Motor neuron (in vitro differentiated cells): ENCODE data around the gene RASGRP4. TPM values are rescaled to one million over a fixed set of nuclear protein-coding genes. Genes with fewer than 3 reads are reported as not detected.
"Not testable (repeated sequence)": the region's sequence is repeated elsewhere in the genome, so short reads cannot be mapped to it uniquely, and the experiment has no call there.

Source experiments
- ATAC-seq, 8 experiments: fragments of 200-7000 bp; cut with Tn5 transposase; replicated peaks in 6 of 8; 2 replicates each; pipeline ENCODE4 v1.8.0; 2021; ENCODE audit warnings: mild to moderate bottlenecking in 8 of 8, moderate library complexity in 8 of 8
- H3K27ac ChIP-seq, 2 donors: fragments of 250-450 bp; sonication (Bioruptor Pico); 2 replicates each; pipeline ENCODE4 v1.9.0; 2021; ENCODE audit warnings: antibody characterized with exemption in 2 of 2, mild to moderate bottlenecking in 2 of 2, moderate library complexity in 1 of 2
- H3K4me1 ChIP-seq, 2 donors: fragments of 250-450 bp; sonication (Bioruptor Pico); replicated peaks in 1 of 2; 2 replicates each; pipeline ENCODE4 v1.6.1; 2021; ENCODE audit warnings: antibody characterized with exemption in 2 of 2, mild to moderate bottlenecking in 2 of 2, moderate library complexity in 1 of 2
- H3K4me3 ChIP-seq, 5 donors: fragments of 250-450 bp; sonication (Bioruptor Pico); 2 replicates each; pipeline ENCODE4 v1.9.0; 2021; ENCODE audit warnings: antibody characterized with exemption in 5 of 5, mild to moderate bottlenecking in 5 of 5, moderate library complexity in 4 of 5
- WGBS, 10 experiments: fragments of 450-650 bp; shearing (Covaris generic); methylation state at CpG; one replicate each; pipeline ENCODE4 v1.0.0; 2022; 5-methylcytosine and 5-hydroxymethylcytosine counted together
- in situ Hi-C, 9 experiments: fragments of 400-800 bp; cut with MboI; loops; one replicate each; pipeline ENCODE4 v1.15.0; 2021; ENCODE audit warnings: low sequenced_read_pairs in 9 of 9, low pct_unique_long_range_greater_than_20kb in 2 of 9; ENCODE audit not compliant: unreplicated experiment in 9 of 9
- total RNA-seq, 8 experiments: library from RNA; unstranded; fragments of 300-600 nt; gene quantifications; 2 replicates each; pipeline versions ENCODE4 v1.2.3 to v1.2.4, GENCODE V29; 2022

The RASGRP4 gene
- total RNA-seq, 8 experiments from 2014 or later = 0.09 to 0.66 (median 0.32) TPM

DNA sequence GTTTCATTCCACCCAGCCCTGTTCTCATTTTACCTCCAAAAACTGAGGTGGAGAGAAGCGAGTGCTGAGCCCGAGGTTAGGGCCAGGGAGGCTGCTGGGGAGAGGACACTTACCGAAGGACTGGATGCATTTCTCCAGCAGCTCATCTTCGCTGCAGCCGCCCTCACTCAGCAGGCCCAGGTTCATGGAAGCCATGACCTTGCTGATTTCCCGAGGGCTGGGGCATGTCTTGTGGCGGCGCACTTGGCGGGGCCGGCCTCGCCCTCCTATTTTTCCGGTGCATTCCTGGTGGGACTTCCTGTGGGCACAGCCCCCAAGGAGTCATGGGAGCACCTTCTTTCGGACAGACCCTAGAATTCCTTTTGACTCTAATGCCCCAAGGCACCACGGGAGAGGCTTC, 4.2 kb downstream of the RASGRP4 start:
- in situ Hi-C loops = loop anchor here in 6 of 9 experiments (25.0 kb wide), 3 partner anchors 215 to 515 kb away; partner anchors contain the start of genes CCER2 (in 3 of the 6), ACTN4 (in 2 of the 6), MRPS12 (in 1 of the 6) and SARS2 (in 1 of the 6)
- 56 to 87% (median 80%) methylated on average over 1 to 13 of the region's 14 CpGs; no CpG with 5 or more reads in 3 of the 10 experiments for WGBS, 10 experiments

DNA sequence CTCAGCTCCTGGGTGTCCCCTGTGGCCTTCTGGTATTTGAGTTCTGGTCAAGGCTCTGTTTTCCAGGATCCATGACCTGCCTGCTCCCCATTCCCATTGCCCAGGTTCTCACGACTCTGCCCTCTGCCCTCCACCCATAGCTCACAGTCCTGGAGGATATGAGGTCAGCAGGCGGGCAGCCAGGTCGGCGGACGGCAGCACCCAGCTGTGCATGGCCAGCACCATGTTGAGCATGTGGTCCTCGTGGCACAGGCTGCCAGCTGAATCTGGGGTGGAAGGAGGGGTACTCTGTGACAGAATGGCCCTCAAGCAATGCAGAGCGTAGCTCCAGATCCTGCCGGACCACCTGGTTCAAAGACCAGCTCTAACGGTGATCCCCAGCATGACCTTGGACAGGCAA, 5.1 kb downstream of the RASGRP4 start:
- H3K27ac ChIP-seq = no peak overlapping the region
- ATAC-seq = no peak
- H3K4me3 ChIP-seq = no peak overlapping the region
- 82 to 100% methylated on average over 1 to 2 of the region's 9 CpGs; no CpG with 5 or more reads in 8 of the 10 experiments for WGBS, 10 experiments
- in situ Hi-C loops = loop anchor here in 6 of 9 experiments (25.0 kb wide), 3 partner anchors 216 to 516 kb away; partner anchors contain the start of genes CCER2 (in 3 of the 6), ACTN4 (in 2 of the 6), MRPS12 (in 1 of the 6) and SARS2 (in 1 of the 6)
- H3K4me1 ChIP-seq = peaks cover 7 to 14% of the 10 kb centered on the region in 2 donors

More for the DNA sequence above, 4.2 kb downstream of the RASGRP4 start:
- Histone ChIP-seq H3K27ac (no peak overlapping the region), H3K4me1 (peaks cover 11 to 17% of the 10 kb centered on the region in 2 donors), H3K4me3 (no peak overlapping the region)
- ATAC-seq = no peak

DNA sequence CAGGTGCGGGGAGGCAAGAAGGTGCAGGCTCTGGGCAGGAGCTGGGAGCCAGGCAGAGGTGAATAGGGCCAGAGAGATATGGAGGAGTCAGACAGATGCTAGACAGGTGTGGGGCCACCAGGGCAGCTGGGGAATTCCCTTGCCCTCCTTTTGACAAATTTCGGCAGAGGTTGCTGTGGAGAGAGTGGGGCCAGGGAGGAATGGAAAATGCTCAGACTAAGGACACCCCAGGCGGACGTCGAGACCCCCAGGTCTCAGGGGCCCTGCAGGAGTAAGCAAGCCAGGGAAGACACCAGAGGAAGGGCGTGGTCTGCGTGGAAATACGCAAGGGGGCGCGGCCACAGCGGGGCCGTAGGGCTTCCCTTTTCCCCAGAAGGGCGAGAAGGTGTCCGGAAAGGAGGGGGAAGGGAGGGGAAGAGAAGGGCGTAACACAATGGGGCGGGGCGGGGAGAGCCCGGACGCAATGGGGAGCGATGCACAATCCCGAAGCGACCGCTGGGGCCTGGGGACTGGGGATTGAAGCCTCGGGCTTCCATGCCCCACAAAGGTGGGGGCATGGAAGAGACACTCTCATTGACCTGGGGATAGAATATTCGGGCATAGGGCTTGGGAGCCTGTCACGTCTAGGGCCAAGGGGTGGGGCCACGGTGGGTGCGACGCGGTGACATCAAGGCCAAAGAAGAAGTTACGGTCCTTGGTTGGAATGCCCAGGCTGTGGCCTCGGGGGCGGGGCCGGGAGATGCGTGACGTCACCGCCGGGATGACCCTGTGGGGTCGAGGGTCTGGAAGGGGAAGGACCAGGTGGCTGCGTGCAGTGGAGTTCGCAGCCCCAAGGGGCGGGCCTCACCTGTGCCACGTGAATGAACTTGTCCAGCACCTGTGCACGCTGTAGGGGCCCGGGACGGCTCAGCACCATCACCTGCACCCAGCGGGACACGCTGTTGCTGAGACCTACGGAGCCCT, 8.2 kb downstream of the RASGRP4 start:
- H3K4me3 ChIP-seq = peak overlapping the region in 4 of 5 donors; percentile 4 to 19 (median 16)
- peaks cover 6 to 9% of the 10 kb centered on the region in 2 donors for H3K4me1 ChIP-seq
- ATAC-seq = peak; percentile 68 to 94 (median 78)
- WGBS, 10 experiments = 0 to 100% (median 64%) methylated on average over 1 to 5 of the region's 49 CpGs; no CpG with 5 or more reads in 5 of the 10 experiments
- no peak overlapping the region for H3K27ac ChIP-seq
- in situ Hi-C loops = loop anchor here in 6 of 9 experiments (25.0 kb wide), 3 partner anchors 219 to 519 kb away; partner anchors contain the start of genes CCER2 (in 3 of the 6), ACTN4 (in 2 of the 6), MRPS12 (in 1 of the 6) and SARS2 (in 1 of the 6)

DNA sequence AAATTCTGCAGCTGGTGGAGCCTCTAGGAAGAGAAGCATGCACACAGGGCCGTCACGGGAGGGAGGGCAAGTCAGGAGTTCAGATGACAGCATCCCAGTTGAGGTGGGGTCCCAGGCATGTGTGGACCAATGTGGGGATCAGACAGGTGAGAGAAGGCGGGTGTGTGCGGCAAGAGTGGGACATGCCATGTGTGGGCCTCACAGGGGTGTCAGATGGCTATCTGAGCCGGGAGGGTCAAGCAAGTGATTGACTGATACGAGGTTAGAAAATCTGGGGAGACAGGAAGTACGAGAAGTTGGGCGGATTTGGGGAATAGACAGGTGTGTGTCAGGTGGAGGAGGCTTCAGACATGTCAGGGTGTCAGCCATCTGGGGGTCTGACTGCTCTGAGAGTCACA, 8.9 kb downstream of the RASGRP4 start:
- H3K4me1 ChIP-seq = peaks cover 6 to 9% of the 10 kb centered on the region in 2 donors
- in situ Hi-C loops = loop anchor here in 6 of 9 experiments (25.0 kb wide), 3 partner anchors 220 to 520 kb away; partner anchors contain the start of genes CCER2 (in 3 of the 6), ACTN4 (in 2 of the 6), MRPS12 (in 1 of the 6) and SARS2 (in 1 of the 6)
- 0 to 100% (median 80%) methylated on average over 1 to 8 of the region's 8 CpGs; no CpG with 5 or more reads in 3 of the 10 experiments for WGBS, 10 experiments
- no peak overlapping the region for H3K27ac ChIP-seq
- no peak for ATAC-seq
- no peak overlapping the region for H3K4me3 ChIP-seq

DNA sequence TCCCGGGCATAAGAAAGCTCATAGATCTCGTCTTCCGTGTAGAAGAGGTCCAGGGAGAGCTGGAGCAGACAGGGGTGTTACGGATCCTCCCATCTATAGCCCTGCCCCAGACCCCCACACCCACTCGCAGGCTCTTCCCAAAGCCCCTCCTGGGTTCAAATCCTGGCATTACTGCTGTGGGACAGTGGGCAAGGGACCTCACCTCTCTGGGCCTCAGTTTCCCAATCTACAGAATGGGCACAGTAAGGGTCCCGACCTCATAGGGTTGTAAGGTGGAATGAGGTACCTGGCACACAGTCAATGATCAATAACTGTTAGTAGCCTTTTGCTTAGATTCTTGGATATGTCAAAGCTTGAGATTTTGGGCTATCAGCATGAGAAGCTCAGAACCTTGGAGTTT, 12.6 kb downstream of the RASGRP4 start:
- Histone ChIP-seq H3K4me1 (peaks cover 5 to 9% of the 10 kb centered on the region in 2 donors), H3K27ac (no peak overlapping the region), H3K4me3 (no peak overlapping the region)
- no peak for ATAC-seq
- in situ Hi-C loops = loop anchor here in 6 of 9 experiments (25.0 kb wide), 3 partner anchors 224 to 524 kb away; partner anchors contain the start of genes CCER2 (in 3 of the 6), ACTN4 (in 2 of the 6), MRPS12 (in 1 of the 6) and SARS2 (in 1 of the 6)
- WGBS, 10 experiments = 70 to 100% (median 95%) methylated on average over 1 to 4 of the region's 6 CpGs; no CpG with 5 or more reads in 7 of the 10 experiments

DNA sequence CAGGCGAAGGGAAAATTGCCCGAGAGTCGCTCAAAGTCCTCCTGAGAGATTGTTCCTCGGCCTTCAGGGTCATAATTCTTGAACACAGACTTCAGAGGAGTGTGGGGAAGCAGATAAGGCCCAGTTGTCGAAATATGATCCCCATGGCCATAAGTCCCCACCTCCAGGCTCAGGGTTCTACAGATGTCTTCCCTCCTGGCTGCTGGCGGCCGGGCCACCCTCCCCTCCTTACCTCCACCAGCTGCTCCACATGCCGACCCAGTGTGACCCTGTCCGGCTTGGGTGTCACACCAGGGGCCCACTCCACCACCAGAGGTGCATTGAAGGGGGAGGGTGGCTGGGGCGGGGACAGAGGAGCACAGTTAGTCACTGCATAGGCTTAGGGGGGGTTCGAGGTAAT, 13.1 kb downstream of the RASGRP4 start:
- H3K4me3 ChIP-seq = no peak overlapping the region
- in situ Hi-C loops = loop anchor here in 6 of 9 experiments (25.0 kb wide), 3 partner anchors 224 to 524 kb away; partner anchors contain the start of genes CCER2 (in 3 of the 6), ACTN4 (in 2 of the 6), MRPS12 (in 1 of the 6) and SARS2 (in 1 of the 6)
- no peak overlapping the region for H3K27ac ChIP-seq
- 44 to 87% (median 74%) methylated on average over 3 of the region's 11 CpGs; no CpG with 5 or more reads in 6 of the 10 experiments for WGBS, 10 experiments
- H3K4me1 ChIP-seq = peaks cover under 1 to 5% of the 10 kb centered on the region in 2 donors
- ATAC-seq = no peak

DNA sequence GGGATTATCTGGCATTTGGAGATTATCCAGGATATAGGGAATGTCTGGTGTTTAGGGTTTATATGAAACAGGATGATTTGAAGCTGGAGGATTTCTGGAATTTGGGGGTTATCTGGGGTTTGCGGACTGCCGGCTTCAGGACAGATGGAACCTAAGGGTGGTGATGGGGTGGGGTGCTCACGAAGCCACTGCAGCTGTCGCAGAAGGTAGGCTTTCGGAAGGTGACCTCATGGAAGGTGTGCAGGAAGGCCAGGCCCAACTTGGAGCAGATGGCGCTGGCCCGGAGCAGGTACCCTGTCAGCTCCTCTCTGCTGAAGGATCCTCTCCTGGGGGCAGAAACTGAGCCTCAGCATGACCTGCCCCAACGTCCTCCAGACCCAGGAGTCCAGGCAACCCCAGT, 13.5 kb downstream of the RASGRP4 start:
- peaks cover 0 to under 1% of the 10 kb centered on the region in 2 donors for H3K4me1 ChIP-seq
- no peak for ATAC-seq
- WGBS, 10 experiments = 64 to 100% (median 100%) methylated on average over 2 to 5 of the region's 8 CpGs; no CpG with 5 or more reads in 7 of the 10 experiments
- no peak overlapping the region for H3K4me3 ChIP-seq
- in situ Hi-C loops = loop anchor here in 6 of 9 experiments (25.0 kb wide), 3 partner anchors 225 to 525 kb away; partner anchors contain the start of genes CCER2 (in 3 of the 6), ACTN4 (in 2 of the 6), MRPS12 (in 1 of the 6) and SARS2 (in 1 of the 6)
- no peak overlapping the region for H3K27ac ChIP-seq

DNA sequence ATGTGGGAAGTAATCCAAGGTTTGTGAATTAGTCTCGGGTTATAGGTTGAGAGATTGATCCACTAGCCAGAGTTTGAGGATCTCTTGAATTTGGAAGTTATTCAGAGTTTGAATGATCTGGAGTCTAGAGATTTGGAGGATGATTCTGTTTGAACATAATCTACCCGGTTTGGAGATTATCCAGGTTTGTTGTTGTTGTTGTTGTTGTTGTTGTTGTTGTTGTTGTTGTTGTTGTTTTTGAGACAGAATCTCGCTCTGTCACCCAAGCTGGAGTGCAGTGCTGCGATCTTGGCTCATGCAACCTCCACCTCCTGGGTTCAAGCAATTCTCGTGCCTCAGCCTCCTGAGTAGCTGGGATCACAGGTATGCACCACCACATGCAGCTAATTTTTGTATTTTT, 14.1 kb downstream of the RASGRP4 start:
- ATAC-seq, H3K27ac ChIP-seq, H3K4me1 ChIP-seq, H3K4me3 ChIP-seq: not testable (repeated sequence)
- WGBS, 10 experiments = 33 to 92% (median 72%) methylated on average over 1 to 3 of the region's 5 CpGs; no CpG with 5 or more reads in 2 of the 10 experiments
- in situ Hi-C loops = loop anchor here in 6 of 9 experiments (25.0 kb wide), 3 partner anchors 225 to 525 kb away; partner anchors contain the start of genes CCER2 (in 3 of the 6), ACTN4 (in 2 of the 6), MRPS12 (in 1 of the 6) and SARS2 (in 1 of the 6)

DNA sequence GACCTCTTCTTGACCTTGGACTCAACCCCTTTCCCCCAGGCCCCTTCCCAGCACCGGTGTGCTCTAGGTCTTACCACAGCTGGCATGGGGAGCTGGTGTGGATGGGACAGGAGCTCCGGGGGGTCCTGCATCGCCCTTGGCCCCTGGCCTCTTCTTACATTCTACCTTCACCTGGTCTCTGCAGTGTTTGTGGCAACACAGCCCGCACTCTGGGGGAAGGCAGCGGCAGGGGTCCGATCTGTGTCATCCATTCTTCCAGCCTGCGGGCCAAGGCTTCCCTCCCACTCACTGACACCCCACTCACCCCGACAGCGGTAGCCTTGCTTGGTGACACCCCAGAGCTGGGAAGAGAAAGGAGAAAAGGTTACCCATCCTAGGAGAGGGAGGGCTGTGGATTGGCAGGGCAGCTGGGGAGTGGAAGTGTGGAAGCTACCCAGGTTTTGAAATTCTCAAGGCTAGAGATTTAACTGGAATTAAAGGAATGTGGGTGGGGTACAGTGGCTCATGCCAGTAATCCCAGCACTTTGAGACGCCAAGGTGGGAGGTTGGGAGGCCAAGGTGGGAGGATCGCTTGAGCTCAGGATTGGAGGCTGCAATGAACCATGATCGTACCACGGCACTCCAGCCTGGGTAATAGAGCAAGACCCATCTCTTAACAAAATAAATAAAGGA, 14.8 kb downstream of the RASGRP4 start:
- Histone ChIP-seq H3K4me3 (no peak overlapping the region), H3K27ac (no peak overlapping the region), H3K4me1 (no peaks in the 10 kb centered on the region)
- in situ Hi-C loops = loop anchor here in 6 of 9 experiments (25.0 kb wide), 3 partner anchors 226 to 526 kb away; partner anchors contain the start of genes CCER2 (in 3 of the 6), ACTN4 (in 2 of the 6), MRPS12 (in 1 of the 6) and SARS2 (in 1 of the 6)
- WGBS, 10 experiments = 67 to 100% (median 84%) methylated on average over 2 to 9 of the region's 13 CpGs; no CpG with 5 or more reads in 2 of the 10 experiments
- no peak for ATAC-seq

DNA sequence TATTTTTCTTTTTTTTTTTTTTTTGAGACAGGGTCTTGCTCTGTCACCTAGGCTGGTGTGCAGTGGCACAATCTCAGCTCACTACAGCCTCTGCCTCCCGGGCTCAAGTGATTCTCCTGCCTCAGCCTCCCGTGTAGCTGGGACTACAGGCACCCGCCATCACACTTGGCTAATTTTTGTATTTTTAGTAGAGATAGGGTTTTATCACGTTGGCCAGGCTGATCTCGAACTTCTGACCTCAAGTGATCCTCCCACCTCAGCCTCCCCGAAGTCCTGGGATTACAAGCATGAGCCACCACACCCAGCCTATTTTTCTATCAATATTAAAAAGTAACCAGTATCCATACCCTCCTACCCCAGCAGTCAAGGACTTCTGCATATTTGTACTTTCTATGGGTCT, 15.6 kb downstream of the RASGRP4 start:
- WGBS, 10 experiments = 43 to 100% (median 70%) methylated on average over 1 to 6 of the region's 6 CpGs; no CpG with 5 or more reads in 2 of the 10 experiments
- H3K27ac ChIP-seq, H3K4me1 ChIP-seq, ATAC-seq, H3K4me3 ChIP-seq: not testable (repeated sequence)
- in situ Hi-C loops = loop anchor here in 6 of 9 experiments (25.0 kb wide), 3 partner anchors 227 to 527 kb away; partner anchors contain the start of genes CCER2 (in 3 of the 6), ACTN4 (in 2 of the 6), MRPS12 (in 1 of the 6) and SARS2 (in 1 of the 6)

DNA sequence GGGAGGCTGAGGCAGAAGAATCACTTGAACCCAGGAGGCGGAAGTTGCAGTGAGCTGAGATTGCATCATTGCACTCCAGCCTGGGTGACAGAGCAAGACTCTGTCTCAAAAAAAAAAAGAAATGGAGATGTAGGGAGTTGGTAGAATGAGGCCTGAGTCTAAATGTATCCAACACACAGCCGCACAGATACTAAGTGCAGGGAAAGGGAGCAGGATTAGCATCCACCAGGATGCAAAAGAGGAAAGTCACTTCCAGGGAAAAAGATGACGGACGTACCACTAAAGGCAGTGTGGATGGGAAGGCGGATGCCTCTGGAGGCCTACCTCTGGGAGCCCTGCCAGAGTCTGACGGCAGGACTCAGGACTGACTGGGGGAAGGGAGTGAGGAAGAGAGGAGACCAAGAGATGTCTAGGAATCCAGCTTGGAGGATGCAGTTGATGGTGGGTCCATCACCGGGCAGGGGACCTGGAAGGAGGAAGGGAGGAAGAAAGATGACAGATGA, 16.3 kb downstream of the RASGRP4 start:
- in situ Hi-C loops = loop anchor here in 7 of 9 experiments (10.0 to 25.0 kb wide), 4 partner anchors 225 to 528 kb away; partner anchors contain the start of genes CCER2 (in 3 of the 7), ACTN4 (in 2 of the 7), MRPS12 (in 1 of the 7) and SARS2 (in 1 of the 7)

More for the DNA sequence above, 16.3 kb downstream of the RASGRP4 start:
- Histone ChIP-seq H3K27ac (no peak overlapping the region), H3K4me1 (no peaks in the 10 kb centered on the region), H3K4me3 (no peak overlapping the region)
- peak in 4 of 8 experiments; percentile 12 to 89 (median 57) for ATAC-seq
- WGBS, 10 experiments = 46 to 100% (median 84%) methylated on average over 1 to 6 of the region's 7 CpGs; no CpG with 5 or more reads in 2 of the 10 experiments
